HG02852 (cell line): Measurements from ENCODE around the gene SREK1.
"Not testable (repeated sequence)": the region's sequence is repeated elsewhere in the genome, so short reads cannot be mapped to it uniquely, and the experiment has no call there.

Experiments used
- ATAC-seq: cut with Tn5 transposase; IDR thresholded peaks from one replicate; pipeline ENCODE4 v1.9.1; 2021; ENCODE audit warnings: mild to moderate bottlenecking, moderate library complexity; ENCODE audit not compliant: unreplicated experiment

Gene SREK1, protein sequence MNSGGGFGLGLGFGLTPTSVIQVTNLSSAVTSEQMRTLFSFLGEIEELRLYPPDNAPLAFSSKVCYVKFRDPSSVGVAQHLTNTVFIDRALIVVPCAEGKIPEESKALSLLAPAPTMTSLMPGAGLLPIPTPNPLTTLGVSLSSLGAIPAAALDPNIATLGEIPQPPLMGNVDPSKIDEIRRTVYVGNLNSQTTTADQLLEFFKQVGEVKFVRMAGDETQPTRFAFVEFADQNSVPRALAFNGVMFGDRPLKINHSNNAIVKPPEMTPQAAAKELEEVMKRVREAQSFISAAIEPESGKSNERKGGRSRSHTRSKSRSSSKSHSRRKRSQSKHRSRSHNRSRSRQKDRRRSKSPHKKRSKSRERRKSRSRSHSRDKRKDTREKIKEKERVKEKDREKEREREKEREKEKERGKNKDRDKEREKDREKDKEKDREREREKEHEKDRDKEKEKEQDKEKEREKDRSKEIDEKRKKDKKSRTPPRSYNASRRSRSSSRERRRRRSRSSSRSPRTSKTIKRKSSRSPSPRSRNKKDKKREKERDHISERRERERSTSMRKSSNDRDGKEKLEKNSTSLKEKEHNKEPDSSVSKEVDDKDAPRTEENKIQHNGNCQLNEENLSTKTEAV

DNA sequence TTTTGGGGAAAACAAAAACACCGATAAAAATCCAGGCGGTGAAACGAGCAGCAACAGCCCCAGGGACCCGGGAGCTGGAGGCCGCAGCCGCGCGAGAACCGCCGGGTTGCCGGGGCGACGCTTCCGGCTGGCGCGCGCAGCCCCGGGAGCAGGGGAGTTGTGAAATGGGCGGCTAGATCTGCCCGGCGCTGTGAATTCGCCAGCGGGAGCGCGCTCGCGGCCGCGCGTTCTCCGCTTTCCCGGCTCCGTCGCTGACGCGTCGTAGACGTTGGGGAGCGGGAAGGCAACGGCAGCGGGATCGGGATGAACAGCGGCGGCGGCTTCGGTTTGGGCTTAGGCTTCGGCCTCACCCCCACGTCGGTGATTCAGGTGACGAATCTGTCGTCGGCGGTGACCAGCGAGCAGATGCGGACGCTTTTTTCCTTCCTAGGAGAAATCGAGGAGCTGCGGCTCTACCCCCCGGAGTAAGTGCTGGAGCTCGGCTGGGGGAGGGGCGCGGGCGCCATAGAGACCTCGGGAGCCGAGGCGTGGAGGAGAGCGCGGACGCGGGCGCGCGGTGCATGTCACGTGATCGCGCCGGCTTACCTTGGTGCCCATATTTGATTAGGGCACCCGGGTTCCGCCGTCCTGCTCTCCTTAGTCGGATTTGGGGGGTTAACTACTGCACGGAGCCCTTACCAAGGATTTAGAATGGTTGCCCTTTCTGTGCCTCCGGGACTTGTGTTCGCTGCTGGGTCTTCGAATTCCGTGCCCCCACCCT is at the start of gene SREK1:
Gene SREK1, plus strand, starts transcription at position 227 of the 760 bp plus-strand sequence. Its CDS starts 77 bp downstream, at position 304.
- peak; percentile 90 for ATAC-seq

DNA sequence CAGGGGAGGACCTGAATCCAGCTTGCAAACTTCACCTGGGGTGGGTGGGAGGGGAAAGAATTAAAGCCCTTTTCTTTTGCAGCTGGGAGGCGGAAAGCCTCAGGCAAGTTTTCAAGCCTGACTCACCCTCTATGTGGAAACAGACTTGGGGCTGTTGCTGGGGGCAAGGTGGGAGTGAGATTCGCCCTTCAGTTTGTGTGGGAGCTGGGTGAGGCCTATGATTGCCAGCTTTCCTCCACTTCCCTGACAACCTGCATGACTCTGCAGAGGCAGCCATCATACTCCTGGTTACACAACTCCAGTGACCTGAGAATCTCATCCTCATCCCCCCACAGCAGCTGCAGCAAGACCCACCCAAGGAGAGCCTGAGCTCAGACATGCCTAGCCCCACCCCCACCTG is 43.2 kb upstream of the SREK1 start:
- no peak for ATAC-seq

DNA sequence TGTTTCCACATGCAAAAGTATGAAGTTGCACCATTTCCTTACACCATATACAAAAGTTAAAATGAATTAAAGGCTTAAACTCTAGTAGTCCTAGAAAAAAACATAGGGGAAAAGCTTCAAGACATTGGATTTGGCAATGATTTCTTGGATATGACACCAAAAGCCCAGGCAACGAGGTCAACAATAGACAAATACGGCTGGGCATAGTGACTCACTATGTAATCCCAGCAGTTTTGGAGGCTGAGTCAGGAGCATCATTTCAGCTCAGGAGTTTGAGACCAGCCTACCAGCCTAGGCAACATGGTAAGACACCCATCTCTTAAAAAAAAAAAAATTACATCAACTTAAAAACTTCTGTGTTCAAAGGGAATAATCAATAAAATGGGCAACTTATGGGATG is 30.9 kb upstream of the SREK1 start:
- no peak for ATAC-seq

DNA sequence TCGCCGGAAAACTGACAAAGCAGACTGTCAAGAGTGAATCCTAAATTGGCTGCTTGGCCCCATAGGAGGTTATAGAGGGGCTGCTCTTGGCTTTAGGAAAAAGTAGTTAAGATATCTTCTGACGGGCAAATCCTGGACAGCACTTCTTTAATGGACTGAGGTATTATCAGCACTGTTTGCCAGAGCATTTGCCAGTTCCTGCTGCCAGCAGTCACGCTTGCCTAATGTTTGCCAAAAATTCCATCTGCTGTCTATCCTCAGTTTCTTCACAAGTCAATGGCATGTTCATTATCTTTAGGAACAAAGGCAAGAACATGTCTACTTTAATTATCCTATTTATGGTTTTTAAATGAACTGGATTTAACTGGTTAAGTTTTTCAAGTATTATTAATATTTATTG is 25.8 kb upstream of the SREK1 start:
- ATAC-seq = no peak

DNA sequence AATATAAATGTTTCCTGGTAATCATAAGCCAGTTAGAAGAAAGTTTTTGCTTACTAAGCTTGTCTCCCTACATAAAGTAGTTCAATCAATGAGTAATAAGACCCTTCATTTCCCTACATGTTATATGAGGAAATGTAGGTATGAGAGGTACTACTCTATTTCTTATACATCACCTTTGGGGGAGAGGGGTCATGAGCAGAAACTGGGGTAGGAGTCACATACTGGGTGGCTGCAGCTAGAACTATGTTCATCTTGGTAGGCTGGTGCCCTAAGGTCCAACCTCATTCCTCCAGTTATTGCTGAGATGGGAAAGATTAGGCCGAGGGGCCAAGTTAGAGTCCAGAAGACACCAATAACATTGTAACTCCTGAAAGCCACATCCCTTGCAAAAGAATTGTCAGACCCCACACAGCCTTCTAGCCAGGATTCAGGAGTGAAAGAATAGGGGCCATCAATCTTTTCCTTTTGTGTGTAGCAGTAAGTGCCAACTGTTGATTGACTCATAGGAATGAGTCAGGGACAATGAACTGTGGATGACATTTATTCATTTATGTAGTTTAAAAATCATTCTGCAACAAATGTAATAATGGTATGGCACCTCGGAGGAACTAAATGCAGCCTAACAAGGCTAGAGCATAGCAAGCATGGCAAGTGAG is 21.6 kb upstream of the SREK1 start:
- no peak for ATAC-seq

DNA sequence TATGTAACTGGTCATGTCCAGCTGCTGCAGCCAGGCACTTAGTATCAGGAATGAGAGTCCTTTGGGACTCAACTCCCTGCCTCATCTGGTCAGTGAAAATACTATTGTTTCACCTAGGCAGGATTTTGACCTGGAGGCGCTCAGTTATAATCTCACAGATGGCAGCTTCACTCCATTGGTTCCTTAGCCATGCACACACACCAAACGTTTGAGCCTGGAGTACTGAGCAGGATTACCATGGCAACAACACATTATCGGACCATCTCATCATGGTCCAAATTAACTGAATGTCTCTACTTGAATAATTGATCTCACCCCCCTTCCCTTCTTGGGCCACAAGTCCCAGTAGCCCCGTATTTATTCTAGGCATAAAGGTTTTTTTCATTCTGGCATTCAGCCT is 15.0 kb upstream of the SREK1 start:
- no peak for ATAC-seq

DNA sequence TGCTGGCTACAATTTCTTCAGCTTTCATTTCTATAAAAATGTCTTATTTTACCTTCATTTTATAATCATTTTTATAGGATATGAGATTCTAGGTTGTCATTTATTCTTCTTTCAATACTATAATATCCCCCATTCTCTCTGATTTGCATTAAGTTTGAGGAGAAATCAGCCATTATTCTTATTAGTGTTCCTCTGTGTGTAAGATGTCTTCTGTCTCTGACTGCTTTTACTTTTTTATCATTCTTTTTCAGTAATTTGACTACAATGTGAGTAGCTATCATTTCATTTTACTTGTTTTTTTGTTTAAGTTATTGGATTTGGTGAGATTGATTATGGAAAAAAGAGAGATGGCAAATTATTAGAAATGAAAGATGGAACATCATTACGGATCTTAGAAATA is 13.6 kb upstream of the SREK1 start:
- no peak for ATAC-seq

DNA sequence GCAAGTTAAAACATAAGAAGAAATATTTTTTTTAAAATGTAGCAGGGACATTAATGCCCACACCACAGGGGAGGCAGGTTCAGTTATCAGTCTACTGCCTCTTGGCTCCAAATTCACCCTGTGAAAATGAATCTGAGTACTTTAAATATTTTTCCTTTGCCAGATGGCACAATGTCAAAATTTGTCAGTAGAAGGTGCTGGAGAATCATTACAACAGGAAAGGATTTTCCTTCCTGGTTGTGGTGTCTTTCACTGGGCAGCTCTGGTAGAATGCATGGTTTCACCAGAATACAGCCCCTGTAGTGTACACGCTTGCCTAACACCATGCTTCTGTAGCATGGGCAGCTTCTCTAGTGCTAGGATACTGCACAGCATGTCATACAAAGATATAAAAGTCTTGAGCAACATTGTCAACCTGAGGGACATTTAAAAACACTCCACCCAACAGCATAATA is 9.7 kb upstream of the SREK1 start:
- no peak for ATAC-seq

DNA sequence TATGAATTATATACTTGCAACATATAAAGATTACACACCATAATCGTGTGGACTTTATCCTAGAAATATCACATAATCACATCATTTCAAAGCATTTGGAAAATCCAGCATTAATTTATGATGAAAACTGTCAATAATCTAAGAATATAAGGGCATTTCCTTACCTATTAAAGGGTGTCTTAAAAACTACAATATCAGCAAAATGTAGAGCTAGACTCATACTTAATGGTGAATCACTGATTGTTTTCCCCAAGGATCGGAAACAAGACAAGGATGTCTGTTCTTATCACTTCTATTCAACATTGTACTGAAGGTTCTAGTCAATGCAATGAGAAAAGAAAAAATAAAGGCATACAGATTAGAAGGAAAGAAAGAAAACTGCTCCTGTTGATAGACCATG is 8.0 kb upstream of the SREK1 start:
- ATAC-seq = no peak

DNA sequence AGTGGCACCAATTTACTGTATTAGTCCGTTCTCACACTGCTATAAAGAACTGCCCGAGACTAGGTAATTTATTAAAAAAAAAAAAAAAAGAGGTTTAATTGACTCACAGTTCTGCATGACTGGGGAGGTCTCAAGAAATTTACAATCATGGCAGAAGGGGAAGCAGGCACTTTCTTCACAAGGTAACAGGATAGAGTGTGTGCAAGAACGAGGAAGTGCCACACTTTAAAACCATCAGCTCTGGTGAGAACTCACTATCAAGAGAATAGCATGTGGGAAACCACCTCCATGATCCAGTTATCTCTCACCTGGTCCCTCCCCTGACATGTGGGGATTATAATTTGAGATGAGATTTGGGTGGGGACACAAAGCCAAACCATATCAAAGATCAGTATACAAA is 7.2 kb upstream of the SREK1 start:
- not testable (repeated sequence) for ATAC-seq

DNA sequence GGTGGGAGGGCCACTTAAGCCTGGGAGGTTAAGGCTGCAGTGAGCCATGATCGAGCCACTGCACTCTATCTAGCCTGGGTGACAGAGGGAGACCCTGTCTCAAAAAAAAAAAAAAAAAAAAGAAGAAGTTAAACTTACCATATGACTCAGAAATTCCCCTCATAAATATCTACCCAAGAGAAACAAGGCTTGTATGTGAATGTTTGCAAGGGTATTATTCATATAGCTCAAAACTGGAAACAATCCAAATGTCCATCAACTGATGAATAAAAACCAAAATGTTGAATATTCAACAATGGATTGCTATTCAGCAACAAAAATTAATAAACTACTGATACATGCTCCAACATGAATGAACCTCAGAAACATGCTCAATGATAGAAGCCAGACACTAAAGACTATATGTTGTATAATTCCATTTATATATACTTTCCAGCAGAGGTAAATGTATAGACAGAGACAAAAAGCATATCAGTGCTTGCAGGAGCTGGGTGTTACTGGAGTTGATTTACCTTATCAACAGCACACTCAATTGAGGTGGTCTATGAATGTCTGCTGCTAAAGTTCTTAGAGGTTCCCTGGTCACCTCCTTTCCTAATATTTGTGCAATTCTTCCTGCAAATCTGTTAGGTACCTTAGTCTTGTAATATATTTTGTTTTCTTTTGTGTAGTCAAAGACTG is 5.3 kb upstream of the SREK1 start:
- ATAC-seq = no peak

DNA sequence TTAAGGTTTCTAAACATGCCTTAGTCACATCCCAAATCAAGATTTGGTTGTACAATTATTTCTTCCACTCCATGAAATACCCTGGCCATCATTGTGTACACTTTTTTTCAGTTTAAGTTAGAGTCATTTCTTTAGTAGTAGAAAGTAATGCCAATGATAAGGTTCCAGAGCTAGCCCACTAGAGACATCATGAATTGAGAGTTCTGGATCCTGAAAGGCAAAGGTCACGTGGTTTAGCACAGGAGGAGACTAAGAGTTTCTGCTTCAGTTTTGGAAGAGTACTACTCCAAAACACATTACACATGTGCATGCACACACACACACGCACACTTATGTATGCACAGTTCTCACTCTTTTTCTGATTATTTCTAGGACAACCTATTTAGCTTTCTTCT is 4.8 kb upstream of the SREK1 start:
- no peak for ATAC-seq

DNA sequence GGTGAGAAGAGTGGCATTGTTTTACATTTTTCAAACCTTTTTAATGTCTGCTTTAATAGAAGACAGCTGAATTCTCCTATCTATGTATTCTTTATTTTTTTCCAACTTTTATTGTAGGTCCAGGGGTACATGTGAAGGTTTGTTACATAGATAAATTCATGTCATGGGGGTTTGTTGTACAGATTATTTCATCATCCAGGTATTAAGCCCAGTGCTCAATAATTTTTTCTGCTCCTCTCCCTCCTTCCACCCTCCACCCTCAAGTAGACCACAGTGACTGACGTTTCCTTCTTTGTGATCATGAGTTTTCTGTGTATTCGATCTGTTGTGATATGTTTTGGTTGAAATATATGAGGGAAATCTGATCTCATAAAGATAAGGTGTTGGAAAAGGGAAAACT is 1.7 kb upstream of the SREK1 start:
- no peak for ATAC-seq

DNA sequence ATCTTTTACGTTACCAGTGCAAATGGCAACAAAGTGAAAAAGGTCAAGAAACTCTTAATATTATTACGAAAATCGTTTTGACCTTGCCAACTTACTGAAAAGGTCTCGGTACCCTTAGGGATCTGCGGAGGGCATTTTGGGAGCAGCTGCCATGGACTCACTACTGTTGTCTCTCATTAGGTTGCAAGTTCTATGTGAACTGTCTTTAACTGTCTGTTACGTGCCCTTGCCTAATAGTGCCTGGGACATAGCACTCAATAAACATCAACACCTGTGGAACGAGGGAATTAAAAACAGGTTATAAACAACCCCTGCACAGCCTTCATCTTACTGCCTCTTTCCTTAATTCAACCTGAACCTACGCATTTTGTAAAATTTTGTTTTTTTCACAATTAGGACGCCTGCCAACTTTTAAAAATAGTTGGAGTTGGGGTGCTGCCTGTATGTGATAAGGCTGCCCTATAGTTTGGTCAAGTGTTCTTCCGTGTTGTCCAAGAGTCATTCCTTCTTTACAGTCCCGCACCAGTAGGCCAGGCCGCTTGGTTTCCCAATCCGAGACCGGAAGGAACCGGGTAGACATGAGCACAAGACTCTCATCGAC is 527 bp upstream of the SREK1 start:
- peak; percentile 28 for ATAC-seq

DNA sequence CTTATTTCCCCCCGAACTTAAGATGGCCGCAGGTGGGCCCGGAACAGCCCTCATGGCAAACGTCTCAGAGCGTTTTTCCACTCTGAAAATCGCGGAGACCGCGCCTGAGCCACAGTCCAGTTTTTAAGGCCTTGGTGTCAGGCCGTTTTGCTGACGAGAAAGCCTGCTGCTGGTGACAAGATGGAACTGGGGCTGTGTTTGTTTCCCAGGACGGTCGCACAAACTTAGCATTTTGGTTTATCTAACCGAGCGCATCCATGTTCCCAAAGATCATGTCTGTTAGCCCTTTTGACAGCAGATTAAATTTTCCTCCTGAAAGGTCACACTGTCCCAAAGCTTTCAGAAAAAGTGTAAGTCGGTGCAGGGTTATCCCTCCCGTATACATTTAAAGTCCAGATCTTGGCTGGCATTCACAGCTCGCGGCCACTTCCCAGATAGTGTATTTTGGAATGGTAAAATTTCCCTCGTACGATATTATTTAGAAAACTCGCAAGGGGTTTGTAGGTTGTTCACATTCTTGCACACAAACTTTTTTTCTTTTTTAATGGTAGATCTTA is 812 bp downstream of the SREK1 start:
- peak; percentile 48 for ATAC-seq

DNA sequence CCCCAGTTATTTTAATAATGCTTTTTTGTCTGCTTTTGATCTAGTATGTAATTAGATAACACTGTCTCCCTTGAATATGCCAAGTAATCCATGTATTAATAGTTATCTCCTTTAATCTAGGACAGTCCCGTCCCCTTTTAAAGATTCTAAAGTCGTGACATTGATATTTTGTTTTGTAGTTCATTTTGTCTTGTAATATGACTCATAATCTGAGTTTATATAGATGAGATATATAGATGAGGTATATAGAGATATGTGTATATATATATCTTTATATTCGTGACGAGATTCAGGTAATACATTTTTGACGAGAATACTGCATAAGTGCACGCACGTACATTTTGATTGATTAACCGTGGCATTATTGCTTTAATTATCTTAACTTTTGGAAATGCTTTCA is 1.6 kb downstream of the SREK1 start:
- no peak for ATAC-seq

DNA sequence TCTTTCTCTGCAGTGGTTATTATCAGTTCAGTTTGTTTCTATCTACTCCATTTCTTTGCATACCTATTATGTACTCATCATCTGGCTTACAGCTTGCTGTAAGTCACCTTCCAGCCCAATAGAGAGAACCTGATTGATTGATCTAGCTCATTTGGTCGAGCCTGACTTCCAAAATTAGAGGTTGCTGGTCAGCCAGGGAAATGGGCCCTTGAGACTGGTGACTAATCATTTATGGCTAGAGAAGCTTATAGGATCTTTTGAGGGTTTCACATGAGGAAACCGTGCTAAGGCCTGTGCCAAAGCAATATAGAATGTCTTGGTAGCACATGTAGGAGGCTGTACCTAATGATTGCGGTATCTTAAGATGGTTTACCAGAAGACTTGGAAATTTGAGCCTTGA is 5.8 kb downstream of the SREK1 start:
- ATAC-seq = no peak

DNA sequence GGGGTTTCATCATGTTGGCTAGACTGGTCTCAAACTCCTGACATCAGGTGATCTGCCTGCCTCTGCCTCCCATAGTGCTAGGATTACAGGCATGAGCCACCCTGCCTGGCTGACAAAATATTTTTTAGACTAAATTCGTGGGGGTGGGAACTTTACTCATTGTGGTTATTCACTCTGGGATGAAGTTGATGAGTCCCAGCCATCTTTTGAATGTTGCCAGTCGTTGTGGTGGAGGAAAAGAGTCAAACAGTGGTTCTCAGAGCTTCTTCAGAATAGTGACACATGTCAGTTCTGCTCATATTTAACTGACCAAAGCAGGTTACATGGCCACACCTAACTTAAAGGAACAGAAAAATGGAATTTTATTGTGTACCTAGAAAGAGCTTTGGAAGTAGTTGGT is 6.9 kb downstream of the SREK1 start:
- no peak for ATAC-seq

DNA sequence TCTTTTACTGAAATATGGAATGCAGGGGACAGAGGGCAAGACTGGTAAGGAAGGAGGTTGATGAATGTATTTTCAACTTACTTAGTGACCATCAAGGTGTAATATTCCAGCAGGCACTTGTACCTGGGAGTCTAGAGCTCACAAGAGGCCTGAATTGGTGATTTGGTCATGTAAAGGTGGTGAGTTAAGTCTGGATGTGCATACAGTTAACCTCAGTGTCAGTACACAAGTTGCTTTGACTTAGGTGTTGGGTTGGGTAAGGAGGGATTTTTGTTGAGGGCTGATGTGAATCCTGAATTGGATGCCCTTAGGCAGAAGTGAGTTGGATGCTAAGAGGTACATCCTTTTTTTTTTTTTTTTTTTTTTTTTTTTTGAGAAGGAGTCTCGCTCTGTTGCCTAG is 7.4 kb downstream of the SREK1 start:
- no peak for ATAC-seq

DNA sequence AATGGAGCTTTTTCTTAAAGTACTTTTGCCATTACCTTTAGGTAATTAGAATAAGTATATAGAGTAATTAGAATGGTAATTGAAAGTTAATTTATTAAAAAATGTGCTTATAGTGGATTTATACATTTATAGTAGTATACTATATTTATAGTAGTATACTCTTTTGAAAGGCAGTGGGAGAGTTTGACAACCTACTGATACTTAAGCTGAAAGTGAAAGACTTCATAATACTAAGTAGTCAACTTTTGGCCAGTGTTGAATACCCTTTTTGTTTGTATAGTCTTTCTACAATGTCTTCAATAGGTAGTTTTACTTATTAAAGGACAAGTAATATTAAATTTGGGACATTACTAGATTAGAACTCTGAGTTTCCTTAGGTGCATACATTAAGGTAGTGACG is 12.9 kb downstream of the SREK1 start:
- no peak for ATAC-seq
